ENCODE results near the gene NAB1.

NAB1 gene

DNA sequence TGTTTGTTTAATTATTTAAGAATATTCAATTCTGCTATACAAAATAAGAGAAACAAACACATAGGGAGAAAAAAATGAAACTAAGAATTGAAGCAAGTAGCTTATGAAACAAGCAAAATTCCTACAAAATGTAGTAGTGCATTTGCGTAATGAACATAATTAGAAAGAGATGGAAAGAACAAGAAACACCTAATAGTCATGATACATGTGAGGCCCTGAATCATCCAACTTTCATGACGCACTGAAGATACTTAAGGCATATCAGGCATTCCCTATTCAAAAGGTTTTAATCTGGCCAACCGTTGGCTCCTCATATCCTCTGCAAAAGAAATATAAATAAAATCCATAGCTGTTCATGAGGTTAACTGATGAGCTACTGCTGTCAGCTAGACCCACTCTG, 14.5 kb upstream of the NAB1 start:
- TF ChIP-seq, protein P1, sequence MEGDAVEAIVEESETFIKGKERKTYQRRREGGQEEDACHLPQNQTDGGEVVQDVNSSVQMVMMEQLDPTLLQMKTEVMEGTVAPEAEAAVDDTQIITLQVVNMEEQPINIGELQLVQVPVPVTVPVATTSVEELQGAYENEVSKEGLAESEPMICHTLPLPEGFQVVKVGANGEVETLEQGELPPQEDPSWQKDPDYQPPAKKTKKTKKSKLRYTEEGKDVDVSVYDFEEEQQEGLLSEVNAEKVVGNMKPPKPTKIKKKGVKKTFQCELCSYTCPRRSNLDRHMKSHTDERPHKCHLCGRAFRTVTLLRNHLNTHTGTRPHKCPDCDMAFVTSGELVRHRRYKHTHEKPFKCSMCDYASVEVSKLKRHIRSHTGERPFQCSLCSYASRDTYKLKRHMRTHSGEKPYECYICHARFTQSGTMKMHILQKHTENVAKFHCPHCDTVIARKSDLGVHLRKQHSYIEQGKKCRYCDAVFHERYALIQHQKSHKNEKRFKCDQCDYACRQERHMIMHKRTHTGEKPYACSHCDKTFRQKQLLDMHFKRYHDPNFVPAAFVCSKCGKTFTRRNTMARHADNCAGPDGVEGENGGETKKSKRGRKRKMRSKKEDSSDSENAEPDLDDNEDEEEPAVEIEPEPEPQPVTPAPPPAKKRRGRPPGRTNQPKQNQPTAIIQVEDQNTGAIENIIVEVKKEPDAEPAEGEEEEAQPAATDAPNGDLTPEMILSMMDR (IDR thresholded peaks at IDR 0.05) = no peak
- no peak for TF ChIP-seq ZFX (IDR thresholded peaks at IDR 0.05; ENCODE audit: borderline replicate concordance)
- no peak overlapping the region for H3K27ac ChIP-seq

DNA sequence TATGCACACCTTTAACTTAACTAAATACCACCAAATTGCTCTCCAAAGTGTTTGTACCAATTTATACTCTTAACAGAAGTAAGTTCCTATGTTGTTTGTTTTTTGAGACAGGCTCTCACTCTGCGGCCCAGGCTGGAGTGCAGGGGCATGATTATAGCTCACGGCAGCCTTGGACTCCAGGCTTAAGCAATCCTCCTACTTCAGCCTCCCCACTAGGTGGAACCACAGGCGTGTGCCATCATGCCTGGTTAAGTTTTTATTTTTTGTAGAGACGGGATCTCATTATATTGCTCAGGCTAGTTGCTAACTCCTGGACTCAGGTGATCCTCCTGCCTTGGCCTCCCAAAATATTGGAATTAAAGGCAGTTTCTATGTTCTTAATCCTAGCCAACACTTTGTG, 13.1 kb upstream of the NAB1 start:
- TF ChIP-seq, protein P1 (IDR thresholded peaks at IDR 0.05) = no peak
- no peak for TF ChIP-seq ZFX (IDR thresholded peaks at IDR 0.05; ENCODE audit: borderline replicate concordance)
- no peak overlapping the region for H3K27ac ChIP-seq

DNA sequence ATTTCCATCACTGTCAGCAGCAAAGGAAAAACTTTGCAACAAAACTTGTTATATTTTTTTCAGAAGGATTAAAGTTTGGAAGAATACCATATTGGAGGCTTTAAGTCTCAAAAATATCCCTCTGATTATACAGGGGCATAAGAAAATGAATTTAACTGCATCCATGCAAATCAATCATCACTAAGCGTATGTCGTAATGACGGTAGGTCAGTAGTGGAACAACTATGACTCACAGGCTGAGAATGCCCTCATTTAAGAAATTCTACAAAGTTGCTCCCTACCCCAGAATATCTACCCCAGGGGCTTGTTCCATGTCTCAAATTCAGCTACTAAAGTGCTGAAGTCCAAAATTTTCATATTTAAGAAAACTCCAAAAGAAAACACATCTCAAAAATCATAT, 12.5 kb upstream of the NAB1 start:
- TF ChIP-seq, protein P1 (IDR thresholded peaks at IDR 0.05) = no peak
- no peak for TF ChIP-seq ZFX (IDR thresholded peaks at IDR 0.05; ENCODE audit: borderline replicate concordance)
- H3K27ac ChIP-seq = no peak overlapping the region

DNA sequence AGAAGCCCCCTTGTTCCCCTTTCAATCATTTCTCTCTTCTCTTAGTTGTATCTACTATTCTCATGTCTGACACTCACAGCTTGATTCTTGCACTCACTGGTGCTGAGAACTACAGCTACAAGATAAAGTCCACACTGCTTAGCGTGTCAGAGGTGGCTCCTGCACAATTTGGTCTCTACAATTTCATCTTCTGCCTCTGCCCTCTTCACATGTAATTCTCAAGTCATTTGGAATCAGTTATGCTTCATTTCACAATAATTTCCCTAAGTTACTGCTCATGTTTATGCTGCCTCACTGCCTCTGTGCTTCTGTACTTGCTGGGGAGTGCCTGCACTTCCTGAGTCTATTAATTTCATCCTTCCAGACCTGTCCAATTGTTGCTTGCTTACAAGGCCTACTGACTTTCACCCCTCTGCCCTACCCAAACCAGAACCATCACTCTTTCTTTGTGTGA, 11.6 kb upstream of the NAB1 start:
- H3K27ac ChIP-seq = no peak overlapping the region
- TF ChIP-seq ZFX (IDR thresholded peaks at IDR 0.05; ENCODE audit: borderline replicate concordance) = no peak
- TF ChIP-seq, protein P1 (IDR thresholded peaks at IDR 0.05) = no peak

DNA sequence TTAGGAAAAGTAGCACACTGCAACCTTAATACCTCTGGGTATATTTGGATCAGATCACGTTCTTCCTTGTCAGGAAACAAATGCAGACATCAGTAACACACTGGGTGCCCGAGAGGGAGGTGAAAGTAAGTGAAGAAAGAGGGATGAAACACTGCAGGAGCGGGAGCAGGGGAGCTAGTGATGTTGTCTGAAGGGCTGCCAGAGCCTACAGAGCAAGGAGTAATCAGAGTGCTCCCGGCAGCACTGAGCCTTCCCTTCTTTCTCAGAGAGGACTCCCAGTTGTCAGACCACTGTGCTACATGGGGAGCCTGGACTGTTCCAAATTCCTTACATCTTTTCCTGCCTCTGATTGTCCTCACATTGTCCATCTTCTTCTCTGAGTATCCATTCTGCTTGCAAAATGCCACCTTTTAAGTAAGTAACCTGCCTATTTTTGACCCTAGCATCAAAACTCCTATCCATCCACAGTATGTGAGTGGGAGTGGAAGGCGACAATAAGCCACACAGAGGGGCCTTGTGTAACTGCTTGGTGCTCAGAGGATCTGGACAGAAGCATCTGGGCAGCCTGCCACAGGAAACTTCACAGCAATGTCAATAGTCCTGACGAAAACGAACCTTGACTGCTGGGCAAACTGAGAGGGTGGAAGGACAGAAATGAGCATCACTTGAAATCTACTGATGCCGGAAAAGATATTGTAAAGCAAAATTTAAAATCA, 10.8 kb upstream of the NAB1 start:
- no peak for TF ChIP-seq ZFX (IDR thresholded peaks at IDR 0.05; ENCODE audit: borderline replicate concordance)
- H3K27ac ChIP-seq = no peak overlapping the region

DNA sequence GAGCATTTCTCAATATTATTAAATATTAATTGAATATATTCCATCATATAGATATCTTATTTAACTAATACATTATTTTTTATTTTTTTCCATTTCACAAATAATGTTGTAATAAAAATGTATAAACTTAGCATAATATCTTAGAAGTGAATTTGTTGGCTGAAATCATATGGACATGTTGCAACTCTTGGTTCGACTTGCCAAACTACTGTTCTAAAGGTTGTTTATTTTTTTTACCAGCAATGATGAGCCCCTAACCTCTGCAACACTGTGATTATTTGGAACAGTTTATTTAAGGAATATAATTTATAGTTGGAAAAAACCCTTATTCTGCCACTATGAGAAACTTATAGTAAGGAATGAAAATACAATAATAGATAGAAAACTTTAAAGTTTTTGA, 8.8 kb upstream of the NAB1 start:
- TF ChIP-seq ZFX (IDR thresholded peaks at IDR 0.05; ENCODE audit: borderline replicate concordance) = no peak
- TF ChIP-seq, protein P1 (IDR thresholded peaks at IDR 0.05) = no peak
- no peak overlapping the region for H3K27ac ChIP-seq

DNA sequence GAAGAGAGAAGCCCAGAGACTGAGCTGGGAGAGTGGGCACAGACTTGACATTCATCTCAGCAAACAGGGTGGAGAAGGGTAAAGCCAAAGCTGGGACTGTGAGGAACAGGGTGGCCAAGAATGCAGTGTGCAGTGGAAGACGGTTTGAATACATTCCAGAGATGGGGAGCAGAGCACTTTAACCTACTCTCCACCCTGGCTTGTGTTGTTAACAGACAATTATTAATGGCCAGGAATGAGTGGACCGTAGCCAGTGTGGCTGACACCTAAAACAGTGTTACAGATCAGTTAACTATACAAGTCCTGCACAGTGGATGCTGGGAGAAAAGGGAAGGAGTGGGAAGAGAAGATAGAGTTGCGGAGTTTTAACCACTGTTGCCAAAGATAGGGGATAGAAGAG, 7.4 kb upstream of the NAB1 start:
- H3K27ac ChIP-seq = no peak overlapping the region
- TF ChIP-seq ZFX (IDR thresholded peaks at IDR 0.05; ENCODE audit: borderline replicate concordance) = no peak
- TF ChIP-seq, protein P1 (IDR thresholded peaks at IDR 0.05) = no peak

Measured in 22Rv1 (cell line).